HG02840 (cell line): ENCODE results near the gene SMYD3.
"Not testable (repeated sequence)": the region's sequence is repeated elsewhere in the genome, so short reads cannot be mapped to it uniquely, and the experiment has no call there.

Source experiments
- ATAC-seq: cut with Tn5 transposase; IDR thresholded peaks from one replicate; pipeline ENCODE4 v1.9.1; 2021; ENCODE audit warnings: mild to moderate bottlenecking, moderate library complexity, moderate number of reproducible peaks; ENCODE audit not compliant: unreplicated experiment, low FRiP score

The SMYD3 gene

DNA sequence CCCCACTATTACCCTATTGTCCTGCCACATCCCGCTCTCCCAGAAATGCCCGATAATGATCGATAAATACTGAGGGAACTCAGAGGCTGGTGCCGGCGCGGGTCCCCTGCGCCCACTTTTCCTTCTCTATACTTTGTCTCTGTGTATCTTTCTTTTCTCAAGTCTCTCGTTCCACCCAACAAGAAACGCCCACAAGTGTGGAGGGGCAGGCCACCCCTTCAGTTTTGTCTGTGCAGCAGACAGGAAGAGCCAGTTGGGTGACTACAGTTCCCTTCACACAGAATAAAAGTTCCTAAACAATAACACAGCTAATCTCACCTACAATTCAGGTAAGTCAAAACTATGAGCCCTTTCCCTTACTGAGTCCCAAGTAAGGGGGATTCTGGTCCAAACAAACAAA lies 423.7 kb downstream of the SMYD3 start:
- no peak for ATAC-seq

GRCh38 chr1:246081856-246082668 lies 425.0 kb downstream of the SMYD3 start:
- ATAC-seq = no peak

DNA sequence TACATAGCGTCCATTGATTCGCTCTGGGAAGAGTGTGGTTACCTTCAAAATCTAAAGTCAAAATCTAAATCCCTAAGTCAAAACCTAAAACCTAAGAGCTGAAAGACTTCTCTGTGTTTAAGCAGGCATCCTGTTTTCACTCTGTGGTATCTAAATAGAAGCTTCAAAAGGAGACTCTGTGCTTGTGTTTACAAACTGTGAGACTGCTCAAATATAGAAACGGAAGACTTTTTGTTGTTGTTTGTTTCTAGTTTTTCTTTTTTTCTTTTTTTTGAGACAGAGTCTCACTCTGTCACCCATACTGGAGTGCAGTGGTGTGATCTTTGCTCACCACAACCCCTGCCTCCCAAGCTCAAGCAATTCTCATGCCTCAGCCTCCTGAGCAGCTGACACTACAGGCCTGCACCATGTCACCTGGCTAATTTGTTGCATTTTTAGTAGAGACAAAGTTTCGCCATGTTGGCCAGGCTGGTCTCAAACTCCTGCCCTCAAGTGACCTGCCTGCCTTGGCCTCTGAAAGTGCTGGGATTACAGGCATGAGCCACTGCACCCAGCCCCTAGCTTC lies 425.9 kb downstream of the SMYD3 start:
- no peak for ATAC-seq

DNA sequence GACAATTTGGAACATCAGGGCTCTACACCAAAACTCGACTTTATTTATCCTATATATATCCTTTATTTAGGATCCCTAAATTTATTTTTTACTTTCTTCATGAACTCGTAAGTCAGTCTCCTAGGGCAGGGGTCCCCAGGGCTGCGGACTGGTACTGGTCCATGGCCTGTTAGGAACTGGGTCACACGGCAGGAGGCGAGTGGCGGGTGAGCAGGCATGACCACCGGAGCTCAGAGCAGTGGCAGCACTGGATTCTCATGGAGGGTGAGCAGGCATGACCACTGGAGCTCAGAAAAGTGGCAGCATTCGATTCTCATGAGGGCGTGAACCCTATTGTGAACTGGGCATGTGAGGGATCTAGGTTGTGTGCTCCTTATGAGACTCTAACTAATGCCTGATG lies 427.0 kb downstream of the SMYD3 start:
- ATAC-seq = no peak

- no peak for ATAC-seq
Measured at GRCh38 chr1:246078888-246079252, 428.2 kb downstream of the SMYD3 start.

DNA sequence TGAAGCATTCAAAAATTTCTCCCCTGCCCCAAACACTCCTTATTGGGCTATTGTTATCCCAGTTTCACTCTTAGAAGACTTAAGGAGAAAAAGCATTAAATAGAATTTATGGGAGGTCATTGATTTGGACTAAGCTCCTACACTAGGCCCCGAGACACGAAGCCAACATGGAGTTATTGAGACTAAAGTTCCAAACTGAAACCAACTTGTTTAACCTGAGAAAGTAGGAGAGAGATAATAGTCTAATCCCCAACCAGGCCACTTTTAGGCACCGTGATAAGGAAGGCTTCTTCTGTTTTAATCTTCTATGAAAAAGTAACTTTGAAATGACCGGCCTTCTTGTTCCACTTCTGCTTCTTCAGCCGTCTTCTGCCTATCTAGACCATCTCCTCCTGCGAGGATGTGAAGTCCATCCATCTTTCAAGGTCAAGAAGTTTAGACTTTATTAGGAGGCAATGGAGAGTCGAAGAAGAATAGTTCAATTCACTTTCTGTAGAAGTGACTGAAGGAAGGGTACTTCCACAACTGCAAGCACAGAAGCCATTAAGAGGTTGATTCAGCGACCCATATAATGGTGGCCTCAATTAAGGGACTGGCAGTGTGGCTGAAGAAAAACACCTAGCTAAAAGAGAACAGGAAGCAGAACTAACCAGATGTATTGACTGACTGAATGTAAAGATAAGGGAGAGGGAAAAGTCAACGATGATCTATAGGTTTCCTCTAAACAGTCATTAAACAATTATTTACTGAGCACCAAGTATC lies 428.8 kb downstream of the SMYD3 start:
- no peak for ATAC-seq

DNA sequence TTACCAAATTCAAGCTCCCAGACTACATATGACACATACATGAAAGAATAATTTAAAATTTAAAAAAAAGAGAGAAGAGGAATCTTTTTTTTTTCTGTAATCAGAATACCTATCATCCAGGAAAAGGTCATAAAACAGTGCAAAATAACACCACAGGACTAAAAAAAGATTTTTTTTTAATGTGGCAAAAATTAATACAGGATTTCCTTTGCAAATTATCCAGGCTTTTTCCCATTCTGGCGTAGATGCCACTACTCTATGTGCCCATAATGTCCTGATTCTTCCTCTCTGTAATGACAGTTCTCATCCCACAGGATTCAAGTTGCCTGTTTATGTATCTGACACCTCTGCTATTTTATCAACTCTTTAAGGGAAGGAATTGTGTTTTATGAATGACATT lies 429.6 kb downstream of the SMYD3 start:
- no peak for ATAC-seq

- no peak for ATAC-seq
Measured at GRCh38 chr1:246074421-246074820, 432.7 kb downstream of the SMYD3 start.

GRCh38 chr1:246072456-246072955 lies 434.6 kb downstream of the SMYD3 start:
- no peak for ATAC-seq

GRCh38 chr1:246071981-246072380 lies 435.1 kb downstream of the SMYD3 start:
- ATAC-seq = not testable (repeated sequence)

DNA sequence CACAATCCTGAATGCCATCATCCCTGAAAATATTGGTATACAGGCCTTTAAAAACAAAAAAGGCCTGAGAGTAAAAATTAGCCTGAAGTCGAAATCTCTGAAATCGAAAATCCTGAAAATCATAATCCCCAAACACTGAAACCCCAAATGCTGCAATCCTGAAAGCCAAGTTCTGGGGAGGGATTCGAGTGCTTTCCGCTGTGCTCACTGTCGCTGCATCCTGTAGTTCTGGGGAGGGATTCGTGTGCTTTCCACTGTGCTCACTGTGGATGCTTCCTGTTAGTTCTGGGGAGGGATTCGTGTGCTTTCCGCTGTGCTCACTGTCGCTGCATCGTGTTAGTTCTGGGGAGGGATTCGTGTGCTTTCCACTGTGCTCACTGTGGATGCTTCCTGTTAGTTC lies 435.5 kb downstream of the SMYD3 start:
- ATAC-seq = not testable (repeated sequence)

GRCh38 chr1:246069581-246069980 lies 437.5 kb downstream of the SMYD3 start:
- no peak for ATAC-seq

DNA sequence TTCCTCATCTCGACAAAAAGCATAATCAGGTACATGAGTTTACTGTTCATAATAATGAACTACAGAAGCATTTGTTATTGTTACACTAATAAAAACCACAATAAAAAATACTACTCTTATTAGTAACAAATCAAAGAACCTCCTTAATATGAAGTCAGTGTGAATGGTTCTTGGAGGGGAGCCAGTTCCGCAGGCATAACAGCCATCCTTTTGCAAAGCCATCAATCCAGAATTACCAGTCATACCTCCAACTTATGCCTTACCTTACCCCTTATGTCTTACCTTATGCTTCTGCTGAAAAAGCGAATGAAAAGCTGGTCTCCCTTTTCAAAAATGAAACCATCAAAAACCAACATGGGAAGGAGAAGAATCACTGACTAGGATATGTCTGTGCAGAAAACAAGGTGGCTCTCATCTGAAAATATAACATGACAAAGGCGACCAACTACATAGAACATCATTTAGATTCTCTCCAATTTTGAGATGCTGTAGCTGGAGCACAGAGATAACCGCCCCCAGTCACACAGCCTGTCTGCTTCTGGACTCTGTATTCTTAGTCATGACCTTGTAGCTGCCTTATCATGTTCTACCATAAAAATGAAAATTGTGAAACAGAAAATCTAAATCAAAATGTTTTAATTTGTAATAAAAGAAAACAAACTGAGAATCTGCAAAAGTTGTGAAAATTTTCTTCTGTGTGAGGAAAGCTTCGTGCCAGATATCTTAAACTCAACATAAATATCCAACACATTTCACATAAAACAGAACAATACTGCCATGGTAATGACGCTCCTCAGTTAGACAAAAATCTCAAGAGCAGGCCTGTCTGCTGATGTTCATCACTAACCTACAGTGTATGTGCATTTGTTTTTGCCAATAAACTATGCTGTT lies 438.2 kb downstream of the SMYD3 start:
- no peak for ATAC-seq

- no peak for ATAC-seq
Measured at GRCh38 chr1:246068217-246068512, 438.9 kb downstream of the SMYD3 start.

GRCh38 chr1:246067432-246068216 lies 439.5 kb downstream of the SMYD3 start:
- no peak for ATAC-seq

GRCh38 chr1:246066573-246066972 lies 440.5 kb downstream of the SMYD3 start:
- ATAC-seq = no peak

GRCh38 chr1:246065592-246065991 lies 441.5 kb downstream of the SMYD3 start:
- no peak for ATAC-seq

DNA sequence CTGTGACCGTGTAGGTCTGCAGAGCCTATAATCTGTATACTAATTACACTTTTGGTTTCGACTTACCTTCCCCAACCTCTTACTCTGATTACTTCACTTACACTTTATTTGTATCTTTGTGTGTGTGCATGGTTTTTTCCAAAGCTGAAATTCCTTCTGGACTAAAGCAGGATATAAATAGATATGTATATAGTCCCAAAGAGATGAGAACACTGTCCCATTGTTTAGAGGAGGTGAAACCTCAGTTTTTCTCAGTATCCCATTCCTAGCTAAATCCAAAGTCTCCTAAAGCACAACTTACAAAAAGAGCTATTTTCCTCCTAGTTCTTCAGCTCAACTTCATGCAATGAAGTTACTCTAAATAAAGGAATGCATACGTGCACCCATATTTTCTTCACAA lies 442.2 kb downstream of the SMYD3 start:
- ATAC-seq = no peak

DNA sequence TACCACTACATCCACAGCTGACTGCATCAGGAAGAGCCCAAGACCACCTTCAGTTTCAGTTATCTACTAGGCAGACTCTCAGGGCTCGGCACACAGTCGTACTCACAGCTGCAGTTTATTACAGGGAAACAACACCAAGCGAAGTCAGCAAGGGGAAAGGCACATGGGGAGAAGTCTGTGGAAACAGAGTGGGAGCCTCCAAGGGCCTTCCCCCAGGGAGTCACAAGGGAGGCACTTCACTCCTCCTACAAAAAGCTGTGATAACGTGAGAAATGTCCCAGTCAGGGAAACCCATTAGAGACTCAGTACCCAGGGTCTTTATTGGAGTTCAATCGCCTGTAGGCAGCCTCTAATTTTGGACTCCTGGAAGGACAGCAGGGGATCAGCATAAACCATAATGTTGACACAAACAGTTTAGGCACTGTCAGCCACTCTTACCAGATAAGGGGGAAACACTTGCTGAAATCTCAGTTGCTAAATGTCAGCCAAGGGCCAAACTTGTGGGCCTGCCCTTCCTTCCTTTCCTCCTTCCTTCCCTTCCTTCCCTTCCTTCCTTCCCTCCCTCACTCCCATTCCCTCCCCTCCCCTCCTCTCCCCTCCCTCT lies 444.0 kb downstream of the SMYD3 start:
- no peak for ATAC-seq
